Lung (tissue), 12 donors: ENCODE data around the gene SLC22A5. TPM values are rescaled to one million over a fixed set of nuclear protein-coding genes. Genes with fewer than 3 reads are reported as not detected.

Experiments used
- ATAC-seq: fragments of 200-7000 bp; cut with Tn5 transposase; one replicate; pipeline ENCODE4 v1.9.1; 2020; ENCODE audit warnings: moderate number of reproducible peaks; ENCODE audit not compliant: insufficient read depth, low FRiP score
- DNase-seq, 3 donors: peaks; one replicate each; pipeline ENCODE4 v3.0.0-alpha.2; 2013 to 2017
- H3K27ac ChIP-seq, 2 donors: one replicate each; pipeline ENCODE4 v1.5.1; 2013; ENCODE audit warnings: mild to moderate bottlenecking in 2 of 2, moderate library complexity in 2 of 2, control low read depth in 1 of 2, inconsistent platforms in 1 of 2, low read depth in 1 of 2, low read length in 1 of 2
- H3K27me3 ChIP-seq, 3 donors: one replicate each; pipeline ENCODE4 v1.5.1; 2013; ENCODE audit warnings: low read length in 2 of 3; ENCODE audit not compliant: control insufficient read depth in 3 of 3, insufficient read depth in 3 of 3
- H3K36me3 ChIP-seq, 4 donors: one replicate each; pipeline ENCODE4 v1.5.1; 2013; ENCODE audit warnings: low read length in 4 of 4, mild to moderate bottlenecking in 1 of 4, moderate library complexity in 1 of 4; ENCODE audit not compliant: control insufficient read depth in 4 of 4, insufficient read depth in 4 of 4
- H3K4me1 ChIP-seq, 5 donors: one replicate each; pipeline ENCODE4 v1.5.1; 2013; ENCODE audit warnings: low read length in 5 of 5, mild to moderate bottlenecking in 2 of 5, moderate library complexity in 1 of 5; ENCODE audit not compliant: control insufficient read depth in 5 of 5, insufficient read depth in 5 of 5
- H3K4me3 ChIP-seq: one replicate; pipeline ENCODE4 v1.5.1; 2013; ENCODE audit warnings: mild to moderate bottlenecking, control low read depth, moderate library complexity
- H3K9ac ChIP-seq, 2 donors: one replicate each; pipeline ENCODE4 v1.5.1; 2013; ENCODE audit warnings: low read length in 2 of 2, control low read depth in 1 of 2; ENCODE audit not compliant: insufficient read depth in 1 of 2
- H3K9me3 ChIP-seq, 4 donors: one replicate each; pipeline ENCODE4 v1.5.1; 2013; ENCODE audit warnings: low read length in 3 of 4, mild to moderate bottlenecking in 1 of 4, moderate library complexity in 1 of 4; ENCODE audit not compliant: control insufficient read depth in 4 of 4, insufficient read depth in 3 of 4
- WGBS, 2 donors: extraction: QIAGEN DNeasy Blood & Tissue Kit; methylation state at CpG; one replicate each; pipeline ENCODE4 v1.1.7; 2013; 5-methylcytosine and 5-hydroxymethylcytosine counted together
- polyA plus RNA-seq, 2 donors: library from polyadenylated mRNA; stranded (reverse); fragments of 200-250 nt; gene quantifications; one replicate each; pipeline ENCODE4 v1.2.1, GENCODE V29; 2013
- total RNA-seq, 2 donors: library from RNA; depleted of rRNA in 1 of 2; stranded (reverse); fragments of >200 nt in 1 of 2; gene quantifications; one replicate each; pipeline ENCODE4 v1.2.1, GENCODE V29; 2014 to 2021
- TF ChIP-seq, protein P1 (sequence below): IDR thresholded peaks from 2 replicates; pipeline ENCODE4 v1.5.1; 2012; ENCODE audit warnings: mild to moderate bottlenecking; ENCODE audit errors: control extremely low read depth, extremely low read depth
- donor health status: control.
- donor health status: control.
- donor health status: Bipolar disorder and iron deficiency.
- donor health status: healthy.
- donor health status: DM: yes; HTN: yes; CAD: no.

SLC22A5 gene
- total and polyA plus RNA-seq, 4 donors = 4.6 to 12.7 (median 7.9) TPM

DNA sequence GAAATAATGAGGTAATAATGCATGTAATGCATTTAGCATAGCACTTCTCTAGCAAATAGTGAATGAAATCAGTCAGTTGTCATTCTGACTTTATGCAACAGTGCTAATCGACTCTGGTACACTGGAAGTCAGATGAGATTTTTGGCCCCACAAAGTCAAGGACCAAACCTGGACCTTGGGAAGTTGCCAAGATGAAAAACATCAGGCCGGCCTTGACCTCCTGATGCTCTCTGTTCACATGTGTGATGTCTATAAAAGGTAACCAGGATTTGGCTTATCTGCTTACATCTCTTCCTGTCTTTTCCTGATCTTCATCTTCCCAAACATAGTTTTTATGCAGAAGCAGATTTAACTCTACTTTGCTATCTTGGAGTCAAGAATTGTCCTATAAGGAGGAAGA lies 39.5 kb downstream of the SLC22A5 start:
- no peaks in the 10 kb centered on the region for H3K36me3 ChIP-seq
- no peak for DNase-seq
- H3K9me3 ChIP-seq = no peaks in the 10 kb centered on the region
- WGBS, 2 donors = 61 to 67% methylated on average over 2 of the region's 2 CpGs
- no peak overlapping the region for H3K9ac ChIP-seq
- H3K4me3 ChIP-seq = no peak overlapping the region
- TF ChIP-seq, protein P1, sequence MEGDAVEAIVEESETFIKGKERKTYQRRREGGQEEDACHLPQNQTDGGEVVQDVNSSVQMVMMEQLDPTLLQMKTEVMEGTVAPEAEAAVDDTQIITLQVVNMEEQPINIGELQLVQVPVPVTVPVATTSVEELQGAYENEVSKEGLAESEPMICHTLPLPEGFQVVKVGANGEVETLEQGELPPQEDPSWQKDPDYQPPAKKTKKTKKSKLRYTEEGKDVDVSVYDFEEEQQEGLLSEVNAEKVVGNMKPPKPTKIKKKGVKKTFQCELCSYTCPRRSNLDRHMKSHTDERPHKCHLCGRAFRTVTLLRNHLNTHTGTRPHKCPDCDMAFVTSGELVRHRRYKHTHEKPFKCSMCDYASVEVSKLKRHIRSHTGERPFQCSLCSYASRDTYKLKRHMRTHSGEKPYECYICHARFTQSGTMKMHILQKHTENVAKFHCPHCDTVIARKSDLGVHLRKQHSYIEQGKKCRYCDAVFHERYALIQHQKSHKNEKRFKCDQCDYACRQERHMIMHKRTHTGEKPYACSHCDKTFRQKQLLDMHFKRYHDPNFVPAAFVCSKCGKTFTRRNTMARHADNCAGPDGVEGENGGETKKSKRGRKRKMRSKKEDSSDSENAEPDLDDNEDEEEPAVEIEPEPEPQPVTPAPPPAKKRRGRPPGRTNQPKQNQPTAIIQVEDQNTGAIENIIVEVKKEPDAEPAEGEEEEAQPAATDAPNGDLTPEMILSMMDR = no peak
- ATAC-seq = no peak
- peak overlapping the region in 1 of 2 donors; percentile 49 for H3K27ac ChIP-seq
- H3K27me3 ChIP-seq = no peaks in the 10 kb centered on the region
- peaks cover 5 to 24% (median 10%) of the 10 kb centered on the region in 5 donors for H3K4me1 ChIP-seq

DNA sequence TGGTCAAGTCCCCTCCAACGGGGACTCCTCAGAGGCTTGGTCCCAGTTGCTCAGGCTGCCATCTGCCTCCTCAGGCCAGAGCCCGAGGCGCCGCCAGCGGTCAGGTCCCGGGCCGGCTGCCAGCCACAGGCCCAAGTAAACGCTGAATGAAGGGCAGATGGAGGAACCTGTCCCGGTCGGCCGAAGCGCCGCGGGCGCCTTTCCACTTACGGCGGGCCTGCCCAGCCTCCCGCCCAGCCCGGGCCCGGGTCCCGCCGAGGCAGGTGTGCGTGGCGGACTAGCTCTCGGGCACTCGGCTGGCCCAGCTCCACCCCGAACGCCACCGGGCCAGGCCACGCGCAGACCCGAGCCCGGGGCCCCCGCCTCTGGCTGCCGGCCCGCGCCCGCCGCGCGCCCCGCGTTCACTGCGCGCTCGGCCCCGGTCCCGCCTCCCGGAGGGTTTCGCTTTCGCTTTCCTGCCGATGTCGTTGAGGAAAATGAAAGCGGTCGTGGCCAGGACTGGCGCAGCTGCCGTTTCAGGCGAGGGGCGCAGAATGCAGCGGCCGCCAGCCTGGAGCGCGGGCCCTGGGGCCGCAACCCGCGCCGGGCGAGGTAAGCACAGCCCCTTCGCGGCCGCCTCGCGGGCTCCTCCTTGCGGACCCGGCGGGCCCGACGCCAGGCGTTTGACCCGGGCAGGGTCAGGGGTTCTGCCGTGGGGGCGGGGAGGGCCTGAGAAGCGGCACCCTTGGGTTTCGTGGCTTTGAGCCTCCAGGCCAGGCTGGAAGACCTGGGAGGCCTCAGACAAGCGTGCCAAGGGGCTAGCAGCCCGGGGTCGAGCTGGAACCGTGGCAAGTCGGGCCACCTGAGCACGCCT lies 41.2 kb downstream of the SLC22A5 start:
- Histone ChIP-seq H3K9ac (peak overlapping the region; percentile 83 to 96), H3K27ac (peak overlapping the region; percentile 99 to 100), H3K36me3 (no peaks in the 10 kb centered on the region), H3K4me3 (peak overlapping the region; percentile 68), H3K9me3 (no peaks in the 10 kb centered on the region), H3K4me1 (peaks cover 8 to 35% (median 13%) of the 10 kb centered on the region in 5 donors), H3K27me3 (no peaks in the 10 kb centered on the region)
- TF ChIP-seq, protein P1 = no peak
- 0 to 1% methylated on average over 86 to 90 of the region's 90 CpGs for WGBS, 2 donors
- peak; percentile 83 to 86 (median 85) for DNase-seq
- ATAC-seq = peak; percentile 84

DNA sequence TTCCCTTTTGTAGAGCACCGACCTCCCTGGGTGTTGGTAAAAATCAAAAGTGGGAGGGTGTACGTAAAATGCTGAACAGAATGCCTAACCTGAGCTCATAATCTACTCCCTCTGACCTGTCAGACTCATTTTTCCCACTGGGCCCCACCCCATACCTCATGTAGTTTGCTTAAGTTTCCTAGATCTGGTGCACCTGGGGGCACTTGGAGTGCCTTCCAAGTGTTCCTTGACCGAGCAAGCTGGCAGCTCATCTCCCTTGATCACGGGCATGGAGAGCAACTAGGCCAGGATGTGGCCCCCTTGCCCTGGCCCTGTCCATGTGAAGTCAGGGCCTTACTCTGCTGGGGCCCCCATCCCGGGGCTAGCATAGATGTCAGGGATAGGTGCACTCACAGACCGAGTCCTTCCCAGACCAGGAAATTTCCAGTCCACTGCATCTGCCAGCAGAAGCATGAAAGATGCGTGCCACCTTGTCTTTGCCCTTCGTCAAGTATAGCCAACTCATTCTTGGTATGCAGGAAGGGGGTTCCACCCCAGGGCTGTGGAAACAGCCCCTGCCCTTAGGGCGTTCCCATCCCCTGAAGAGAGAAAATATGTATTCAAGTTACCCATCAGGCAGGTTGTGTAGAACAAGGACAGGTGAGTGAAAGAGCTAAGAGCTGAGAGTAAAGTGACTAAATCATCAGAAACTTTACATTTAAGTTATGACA lies 41.9 kb downstream of the SLC22A5 start:
- peaks cover 8 to 35% (median 14%) of the 10 kb centered on the region in 5 donors for H3K4me1 ChIP-seq
- peak overlapping the region; percentile 99 to 100 for H3K27ac ChIP-seq
- ATAC-seq (peak; percentile 15), DNase-seq (no peak)
- H3K4me3 ChIP-seq = peak overlapping the region; percentile 68
- TF ChIP-seq, protein P1 = no peak
- H3K27me3 ChIP-seq = no peaks in the 10 kb centered on the region
- no peaks in the 10 kb centered on the region for H3K36me3 ChIP-seq
- WGBS, 2 donors = 5 to 11% methylated on average over 9 of the region's 9 CpGs
- no peaks in the 10 kb centered on the region for H3K9me3 ChIP-seq
- peak overlapping the region; percentile 83 to 96 for H3K9ac ChIP-seq
